OCI-LY1 (cell line): ENCODE measurements around the gene SMIM10L1.
A peak's percentile ranks its signal among the peaks of the same experiment; 100 is the strongest.

ENCODE experiments used
- H2AFZ ChIP-seq: fragments of 200-600 bp; sonication (generic), shearing (Covaris generic); 2 replicates; pipeline ENCODE4 v1.6.0; 2014; ENCODE audit warnings: antibody characterized with exemption, mild to moderate bottlenecking, low read length
- H3F3A ChIP-seq: fragments of 200-600 bp; sonication (generic), shearing (Covaris generic); 2 replicates; pipeline ENCODE4 v1.6.0; 2014; ENCODE audit warnings: mild to moderate bottlenecking, antibody characterized with exemption, low read length, moderate library complexity; ENCODE audit not compliant: insufficient read depth
- H3K27ac ChIP-seq: fragments of 200-600 bp; sonication (generic); 2 replicates; pipeline ENCODE4 v1.5.1; 2014; ENCODE audit warnings: low read length, mixed run types, mild to moderate bottlenecking, low read depth; ENCODE audit not compliant: poor library complexity, severe bottlenecking
- H3K27me3 ChIP-seq: fragments of 200-600 bp; sonication (generic); 2 replicates; pipeline ENCODE4 v1.6.0; 2014; ENCODE audit warnings: antibody characterized with exemption, mild to moderate bottlenecking, low read length, moderate library complexity; ENCODE audit not compliant: insufficient read depth
- H3K36me3 ChIP-seq: fragments of 200-600 bp; sonication (generic); 2 replicates; pipeline ENCODE4 v1.6.1; 2014; ENCODE audit warnings: mild to moderate bottlenecking, antibody characterized with exemption, low read length, moderate library complexity, mixed read lengths; ENCODE audit not compliant: insufficient read depth
- H3K4me1 ChIP-seq: fragments of 200-600 bp; sonication (generic); 2 replicates; pipeline ENCODE4 v1.5.1; 2014; ENCODE audit warnings: mild to moderate bottlenecking, low read length, moderate library complexity; ENCODE audit not compliant: insufficient read depth, severe bottlenecking
- H3K4me2 ChIP-seq: fragments of 200-600 bp; sonication (generic), shearing (Covaris generic); 2 replicates; pipeline ENCODE4 v1.6.1; 2014; ENCODE audit warnings: low read length
- H3K4me3 ChIP-seq: fragments of 200-600 bp; sonication (generic); 2 replicates; pipeline ENCODE4 v1.5.1; 2014; ENCODE audit warnings: low read length, low read depth, mild to moderate bottlenecking, mixed read lengths; ENCODE audit not compliant: poor library complexity, severe bottlenecking
- H3K79me2 ChIP-seq: fragments of 200-600 bp; shearing (Covaris generic); 2 replicates; pipeline ENCODE4 v1.6.1; 2016; ENCODE audit warnings: mixed run types, low read length, mixed read lengths; ENCODE audit not compliant: insufficient read depth
- H3K9ac ChIP-seq: fragments of 200-600 bp; sonication (generic), shearing (Covaris generic); 2 replicates; pipeline ENCODE4 v1.6.1; 2014; ENCODE audit warnings: mild to moderate bottlenecking, low read length, mixed read lengths
- H3K9me2 ChIP-seq: fragments of 200-600 bp; sonication (generic), shearing (Covaris generic); 2 replicates; pipeline ENCODE4 v1.6.1; 2014; ENCODE audit warnings: low read depth, mild to moderate bottlenecking, low read length, mixed read lengths
- H3K9me3 ChIP-seq: fragments of 200-600 bp; shearing (Covaris generic); 2 replicates; pipeline ENCODE4 v1.6.1; 2014; ENCODE audit warnings: low read length, mixed read lengths
- H4K20me1 ChIP-seq: fragments of 200-600 bp; sonication (generic), shearing (Covaris generic); 2 replicates; pipeline ENCODE4 v1.6.0; 2016; ENCODE audit warnings: mild to moderate bottlenecking, low read length; ENCODE audit not compliant: insufficient read depth
- EZH2 ChIP-seq: fragments of 200-600 bp; sonication (generic), shearing (Covaris generic); IDR thresholded peaks from 2 replicates; pipeline ENCODE4 v1.8.0; 2017; ENCODE audit warnings: borderline replicate concordance, mixed run types, mild to moderate bottlenecking, antibody characterized with exemption, low read length, moderate library complexity, mixed read lengths
- TF ChIP-seq, protein P1 (sequence below): fragments of 200-600 bp; sonication (generic), shearing (Covaris generic); IDR thresholded peaks from 2 replicates; pipeline ENCODE4 v1.5.1; 2017; ENCODE audit warnings: mild to moderate bottlenecking, antibody characterized with exemption, low read length, moderate library complexity, mixed read lengths

Gene SMIM10L1

DNA sequence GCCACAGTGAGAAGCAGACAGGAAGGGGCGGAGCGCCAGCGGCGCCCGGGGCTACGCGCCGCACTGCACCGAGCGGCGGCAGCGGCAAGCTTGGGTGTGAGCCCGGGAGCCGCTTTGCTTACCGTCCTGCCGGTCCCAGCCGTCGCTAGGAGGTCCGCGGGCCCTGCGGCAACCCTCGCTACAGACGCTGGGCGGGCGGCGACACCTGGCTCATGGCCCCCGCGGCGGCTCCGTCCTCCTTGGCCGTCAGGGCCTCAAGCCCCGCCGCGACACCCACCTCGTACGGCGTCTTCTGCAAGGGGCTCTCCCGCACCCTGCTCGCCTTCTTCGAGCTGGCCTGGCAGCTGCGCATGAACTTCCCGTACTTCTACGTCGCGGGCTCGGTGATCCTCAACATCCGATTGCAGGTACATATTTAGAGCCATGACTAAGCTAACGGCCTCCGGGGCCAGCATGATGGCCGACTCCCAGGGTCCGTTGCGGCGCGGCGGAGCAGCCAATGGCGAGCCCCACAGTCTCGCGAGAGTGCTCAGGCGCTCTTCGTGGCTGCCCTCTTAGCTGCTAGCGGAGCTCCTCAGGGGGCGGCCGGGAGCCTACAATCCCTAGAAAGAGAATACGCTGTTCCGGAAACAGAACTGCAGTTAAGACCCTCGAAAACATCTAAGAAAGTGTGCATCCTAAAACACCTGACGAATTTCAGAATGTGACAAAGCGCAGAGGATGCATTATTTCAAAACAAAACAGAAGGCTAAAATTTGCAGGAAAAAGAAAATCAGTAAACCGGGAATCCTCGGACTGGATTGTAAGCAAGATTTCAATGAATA is at the start of gene SMIM10L1:
Gene SMIM10L1, plus strand, starts transcription at position 50 of the 824 bp plus-strand sequence. Its CDS starts 163 bp downstream, at position 213.
- no peaks in the 10 kb centered on the region for H3K9me2 ChIP-seq
- peaks cover 3% of the 10 kb centered on the region; the same call in 1 of the 2 replicates for H3K27me3 ChIP-seq
- H3F3A ChIP-seq, result no peaks in the 10 kb centered on the region
- H3K79me2 ChIP-seq, result peaks cover 69% of the 10 kb centered on the region
- no peak for TF ChIP-seq EZH2
- TF ChIP-seq, protein P1, sequence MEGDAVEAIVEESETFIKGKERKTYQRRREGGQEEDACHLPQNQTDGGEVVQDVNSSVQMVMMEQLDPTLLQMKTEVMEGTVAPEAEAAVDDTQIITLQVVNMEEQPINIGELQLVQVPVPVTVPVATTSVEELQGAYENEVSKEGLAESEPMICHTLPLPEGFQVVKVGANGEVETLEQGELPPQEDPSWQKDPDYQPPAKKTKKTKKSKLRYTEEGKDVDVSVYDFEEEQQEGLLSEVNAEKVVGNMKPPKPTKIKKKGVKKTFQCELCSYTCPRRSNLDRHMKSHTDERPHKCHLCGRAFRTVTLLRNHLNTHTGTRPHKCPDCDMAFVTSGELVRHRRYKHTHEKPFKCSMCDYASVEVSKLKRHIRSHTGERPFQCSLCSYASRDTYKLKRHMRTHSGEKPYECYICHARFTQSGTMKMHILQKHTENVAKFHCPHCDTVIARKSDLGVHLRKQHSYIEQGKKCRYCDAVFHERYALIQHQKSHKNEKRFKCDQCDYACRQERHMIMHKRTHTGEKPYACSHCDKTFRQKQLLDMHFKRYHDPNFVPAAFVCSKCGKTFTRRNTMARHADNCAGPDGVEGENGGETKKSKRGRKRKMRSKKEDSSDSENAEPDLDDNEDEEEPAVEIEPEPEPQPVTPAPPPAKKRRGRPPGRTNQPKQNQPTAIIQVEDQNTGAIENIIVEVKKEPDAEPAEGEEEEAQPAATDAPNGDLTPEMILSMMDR, result no peak
- no peaks in the 10 kb centered on the region for H3K9me3 ChIP-seq
- H2AFZ ChIP-seq, result no peak within 1 kb of the TSS; the same call in 1 of the 2 replicates
- peak within 1 kb of the TSS; percentile 96 for H3K4me2 ChIP-seq
- H3K9ac ChIP-seq, result peak within 1 kb of the TSS; percentile 73
- peak within 1 kb of the TSS; percentile 87 for H3K27ac ChIP-seq
- H3K4me3 ChIP-seq, result peak within 1 kb of the TSS; percentile 90
- peaks cover 41% of the 10 kb centered on the region for H3K4me1 ChIP-seq
- peaks cover 59% of the 10 kb centered on the region for H3K36me3 ChIP-seq
- H4K20me1 ChIP-seq, result no peaks in the 10 kb centered on the region

DNA sequence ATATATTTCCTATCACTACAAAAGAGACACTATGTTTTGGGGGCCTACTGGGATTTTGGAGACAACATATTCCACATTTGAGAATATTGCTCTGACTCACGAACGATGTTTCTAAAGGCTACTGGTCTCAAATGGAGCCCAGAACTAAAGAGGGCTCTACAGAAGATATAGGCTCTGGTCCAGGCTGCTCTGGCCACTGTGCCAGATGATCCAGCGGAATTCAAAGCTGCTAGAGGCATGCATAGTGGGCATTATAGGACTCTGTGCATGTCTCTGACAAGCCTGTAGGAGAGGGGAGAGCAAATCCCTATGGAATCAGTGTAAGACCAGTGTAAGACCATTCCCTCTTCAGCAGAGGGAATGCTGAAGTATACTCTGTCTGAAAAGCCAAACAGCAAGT is 40.6 kb upstream of the SMIM10L1 start:
- H3K4me3 ChIP-seq, result no peak overlapping the region
- H4K20me1 ChIP-seq, result no peaks in the 10 kb centered on the region
- peaks cover 10% of the 10 kb centered on the region for H3K36me3 ChIP-seq
- H3K4me1 ChIP-seq, result no peaks in the 10 kb centered on the region
- no peak overlapping the region for H3K27ac ChIP-seq
- TF ChIP-seq EZH2, result no peak
- TF ChIP-seq, protein P1, result no peak
- H3K4me2 ChIP-seq, result no peak overlapping the region
- H2AFZ ChIP-seq, result no peak overlapping the region
- H3K9me3 ChIP-seq, result no peaks in the 10 kb centered on the region
- peaks cover 5% of the 10 kb centered on the region; the same call in 1 of the 2 replicates for H3K79me2 ChIP-seq
- no peaks in the 10 kb centered on the region for H3K27me3 ChIP-seq
- no peaks in the 10 kb centered on the region for H3F3A ChIP-seq
- no peaks in the 10 kb centered on the region for H3K9me2 ChIP-seq
- H3K9ac ChIP-seq, result no peak overlapping the region

DNA sequence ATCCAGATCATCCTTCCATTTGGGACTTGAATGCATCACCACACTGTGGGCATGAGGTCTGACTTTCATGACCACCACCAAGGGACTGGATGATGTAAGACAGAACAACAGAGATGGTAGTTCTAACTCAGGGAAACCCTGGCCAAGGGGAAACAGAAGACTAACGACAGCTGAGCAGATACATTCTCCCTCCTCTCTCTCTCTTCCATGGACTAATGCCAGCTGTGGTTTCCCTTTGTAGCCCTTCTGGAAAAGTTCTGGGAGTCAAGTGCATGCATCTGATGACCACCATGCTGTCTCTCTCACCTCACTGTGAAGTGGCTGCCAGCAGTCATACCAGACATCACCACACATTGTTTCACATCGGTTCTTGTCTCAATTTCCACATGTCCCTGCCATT is 40.0 kb upstream of the SMIM10L1 start:
- Histone ChIP-seq H3K27ac (no peak overlapping the region), H3K4me1 (no peaks in the 10 kb centered on the region), H3K4me2 (no peak overlapping the region), H2AFZ (no peak overlapping the region), H3K79me2 (peaks cover 5% of the 10 kb centered on the region; the same call in 1 of the 2 replicates), H3K4me3 (no peak overlapping the region), H3K9ac (no peak overlapping the region), H3K36me3 (peaks cover 10% of the 10 kb centered on the region), H4K20me1 (no peaks in the 10 kb centered on the region), H3K9me3 (no peaks in the 10 kb centered on the region), H3K27me3 (no peaks in the 10 kb centered on the region), H3K9me2 (no peaks in the 10 kb centered on the region), H3F3A (no peaks in the 10 kb centered on the region)
- no peak for TF ChIP-seq EZH2
- TF ChIP-seq, protein P1, result no peak
